Activated CD4-positive, alpha-beta T cell treated with anti-CD3 and anti-CD28 coated beads, Interleukin-2, amount 50 U/mL, for 24 hours (primary cell): ENCODE results near the gene KCNK6.

Source experiments
- DNase-seq, 2 donors: peaks; one replicate each; pipeline ENCODE4 v3.0.0-alpha.2; 2020; ENCODE audit warnings: low read depth in 1 of 2, low spot score in 1 of 2

KCNK6 gene

DNA sequence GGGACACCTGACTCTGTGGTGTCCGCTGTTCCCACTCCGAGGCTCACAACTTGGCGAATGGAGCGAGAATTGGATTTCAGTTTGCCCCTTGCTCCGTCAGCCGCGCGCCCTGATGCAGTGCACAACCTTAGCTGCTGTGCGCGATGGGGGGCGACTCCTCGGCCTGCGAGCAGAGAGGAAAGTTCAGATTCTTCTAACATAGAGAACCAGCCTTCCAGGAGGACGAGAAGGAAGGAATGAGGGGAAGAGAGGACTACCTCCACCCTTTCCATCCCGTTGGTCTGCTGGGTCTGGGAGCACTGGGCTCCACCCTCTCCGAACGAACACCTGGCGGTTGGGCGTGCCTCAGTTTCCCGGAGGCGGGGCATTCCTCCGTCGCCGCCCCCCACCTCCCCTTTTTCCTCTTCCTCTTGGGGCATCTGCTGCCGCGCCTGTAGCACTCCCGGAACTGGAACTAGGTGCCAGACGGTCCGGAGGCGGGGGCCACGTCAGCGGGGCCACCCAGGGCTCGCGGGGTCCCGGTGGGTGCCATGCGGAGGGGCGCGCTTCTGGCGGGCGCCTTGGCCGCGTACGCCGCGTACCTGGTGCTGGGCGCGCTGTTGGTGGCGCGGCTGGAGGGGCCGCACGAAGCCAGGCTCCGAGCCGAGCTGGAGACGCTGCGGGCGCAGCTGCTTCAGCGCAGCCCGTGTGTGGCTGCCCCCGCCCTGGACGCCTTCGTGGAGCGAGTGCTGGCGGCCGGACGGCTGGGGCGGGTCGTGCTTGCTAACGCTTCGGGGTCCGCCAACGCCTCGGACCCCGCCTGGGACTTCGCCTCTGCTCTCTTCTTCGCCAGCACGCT is at the start of gene KCNK6:
Gene KCNK6 (plus strand): TSS at position 425 of the 838 bp plus-strand sequence. CDS start 106 bp downstream, at position 531.
- peak; percentile 20 to 39 for DNase-seq

DNA sequence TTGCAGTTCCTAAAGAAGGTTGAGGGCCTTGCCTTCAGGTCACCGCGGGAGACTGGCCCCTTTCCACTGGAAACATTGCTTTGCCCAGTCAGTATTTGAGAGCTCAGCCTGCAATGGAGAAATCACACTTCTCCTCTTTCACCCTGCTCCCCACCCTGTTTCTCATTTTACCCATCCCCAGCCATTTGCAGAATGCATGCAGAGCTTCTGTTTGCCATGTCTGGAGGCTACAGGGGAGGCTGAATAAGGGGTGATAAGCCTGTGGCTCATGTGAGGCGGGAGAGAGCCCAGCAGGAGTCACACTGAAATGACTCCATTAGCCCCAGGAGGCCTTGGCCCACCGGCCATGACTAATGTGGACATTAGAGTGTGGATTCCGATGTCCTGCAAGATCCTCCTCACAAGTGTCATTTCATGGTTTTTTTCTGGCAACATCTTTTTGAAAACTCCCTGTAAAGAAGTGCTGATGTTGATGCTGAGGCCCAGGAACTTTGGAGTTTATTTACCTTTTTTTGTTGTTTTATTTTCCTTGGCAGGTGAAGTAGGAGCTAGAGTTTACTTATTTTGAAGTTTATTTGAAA is 49.0 kb upstream of the KCNK6 start:
- no peak for DNase-seq

DNA sequence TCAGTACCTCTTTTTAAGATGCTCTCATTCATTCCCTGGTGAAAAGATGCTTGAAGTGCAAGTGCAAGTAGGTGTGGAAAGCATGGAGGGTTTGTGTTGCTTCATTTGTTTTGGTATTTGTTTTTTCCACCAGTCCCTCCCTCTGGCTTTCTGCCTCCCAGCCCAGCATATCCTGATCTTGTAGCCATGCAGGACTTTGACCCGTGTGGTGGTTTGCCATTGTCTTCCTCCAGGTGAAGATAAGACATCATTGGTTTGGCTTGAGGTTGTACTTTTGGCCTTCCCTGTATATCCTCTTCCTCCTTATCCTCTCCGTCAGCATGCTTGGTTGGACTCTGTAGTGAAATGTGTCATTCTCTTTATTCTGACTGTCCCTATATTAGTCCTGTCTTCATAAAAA is 46.1 kb upstream of the KCNK6 start:
- no peak for DNase-seq

DNA sequence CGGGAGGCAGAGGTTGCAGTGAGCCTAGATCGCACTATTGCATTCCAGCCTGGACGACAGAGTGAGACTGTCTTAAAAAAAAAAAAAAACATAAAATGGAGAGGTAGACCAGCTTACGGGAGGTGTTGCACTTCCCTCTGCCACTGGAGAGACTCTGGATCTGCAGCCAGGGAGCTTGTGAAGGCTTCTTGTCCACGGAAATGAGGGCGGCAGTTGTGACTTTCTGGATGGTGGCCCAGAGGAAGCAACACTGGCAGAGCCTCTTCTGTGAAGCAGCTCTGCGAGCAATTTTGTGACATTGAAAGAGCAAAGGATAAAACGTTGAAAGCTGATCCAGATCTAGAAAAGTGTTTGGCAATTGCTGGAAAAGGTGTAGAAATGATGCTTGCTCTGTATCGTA is 44.9 kb upstream of the KCNK6 start:
- DNase-seq, result no peak

DNA sequence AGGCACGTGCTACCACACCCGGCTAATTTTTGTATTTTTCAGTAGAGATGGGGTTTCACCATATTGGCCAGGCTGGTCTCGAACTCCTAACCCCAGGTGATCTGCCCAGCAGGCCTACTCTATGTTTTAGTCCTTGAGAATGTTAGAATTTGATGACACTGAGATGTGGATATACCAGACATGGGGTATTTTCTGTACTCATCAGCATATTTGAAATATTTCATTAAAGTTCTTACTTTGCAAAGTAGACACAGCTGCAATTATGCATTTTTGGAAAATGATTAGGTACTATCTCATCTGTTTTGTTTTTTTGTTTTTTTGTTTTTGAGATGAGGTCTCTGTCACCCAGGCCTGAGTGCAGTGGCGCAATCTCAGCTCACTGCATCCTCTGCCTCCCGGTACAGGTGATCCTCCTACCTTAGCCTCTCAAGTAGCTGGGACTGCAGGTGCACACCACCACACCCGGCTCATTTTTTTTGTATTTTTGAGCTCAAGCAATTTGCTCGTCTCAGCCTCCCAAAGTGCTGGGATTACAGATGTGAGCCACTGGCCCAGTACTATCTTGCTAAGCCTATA is 42.6 kb upstream of the KCNK6 start:
- no peak for DNase-seq

DNA sequence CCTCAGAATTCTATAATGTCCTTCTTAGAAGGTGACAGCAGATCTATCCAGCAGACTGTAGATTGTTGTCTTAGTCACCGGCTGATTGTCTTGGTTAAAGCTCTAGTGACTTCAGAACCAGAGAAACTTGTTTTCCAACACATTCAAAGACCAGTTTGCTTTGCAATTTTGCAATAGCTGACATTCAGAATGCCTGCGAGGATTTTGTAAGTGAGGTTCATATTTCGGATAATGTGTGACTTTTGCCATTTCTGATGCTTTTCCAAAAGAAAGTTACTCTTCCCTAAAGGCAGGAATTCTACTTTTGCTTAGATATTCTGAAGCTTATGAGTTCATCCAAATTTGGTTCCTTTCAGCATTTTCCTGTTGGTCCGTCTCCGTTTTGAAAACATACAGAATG is 42.1 kb upstream of the KCNK6 start:
- no peak for DNase-seq

DNA sequence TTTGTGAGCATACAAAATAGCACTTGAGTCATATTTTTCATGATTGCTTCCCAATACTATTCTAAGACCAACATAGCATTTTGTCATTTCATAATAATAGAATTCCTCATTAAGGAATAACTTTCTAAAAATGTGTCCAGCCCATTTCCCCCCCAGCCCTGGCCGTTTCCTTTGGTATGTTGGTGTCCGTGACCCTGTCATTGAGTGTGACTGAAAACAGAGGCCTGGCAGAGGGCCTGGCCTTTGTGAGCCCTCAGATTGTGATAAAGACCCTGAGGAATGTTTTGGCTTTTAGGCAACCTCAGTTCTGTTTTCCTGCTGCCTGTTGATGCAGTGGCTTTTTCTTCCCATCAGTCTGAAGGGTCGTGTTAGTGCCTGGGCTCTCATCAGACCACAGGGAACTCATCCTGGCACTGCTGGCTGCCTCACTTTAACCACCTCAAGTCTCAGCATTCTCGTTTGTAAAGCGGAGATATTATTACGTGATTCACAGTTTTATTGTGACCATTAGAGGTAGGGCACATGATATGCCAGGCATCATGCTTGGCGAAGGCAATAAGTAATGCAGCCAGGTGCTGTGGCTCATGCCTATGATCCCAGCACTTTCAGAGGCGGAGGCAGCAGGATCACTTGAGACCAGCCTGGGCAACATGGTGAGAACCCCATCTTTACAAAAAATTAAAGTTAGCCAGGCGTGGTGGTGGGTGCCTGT is 41.5 kb upstream of the KCNK6 start:
- no peak for DNase-seq

DNA sequence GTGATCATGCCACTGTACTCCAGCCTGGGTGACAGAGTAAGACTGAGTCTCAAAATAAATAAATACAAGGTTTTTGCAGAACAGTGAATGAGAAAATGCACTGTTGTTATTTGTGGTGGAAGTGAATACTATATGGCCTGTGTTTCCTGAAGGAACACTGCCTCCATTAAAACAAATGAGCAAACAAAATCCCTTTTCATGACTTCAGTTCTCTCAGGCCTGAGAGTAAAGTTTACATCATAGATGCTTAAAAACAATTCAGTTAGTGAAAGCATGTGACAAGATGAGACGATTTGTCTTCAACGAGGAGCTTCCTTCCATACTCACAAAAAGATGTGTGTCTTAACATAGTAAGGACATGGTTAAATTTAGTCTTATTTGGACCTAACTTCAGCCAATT is 40.9 kb upstream of the KCNK6 start:
- no peak for DNase-seq

DNA sequence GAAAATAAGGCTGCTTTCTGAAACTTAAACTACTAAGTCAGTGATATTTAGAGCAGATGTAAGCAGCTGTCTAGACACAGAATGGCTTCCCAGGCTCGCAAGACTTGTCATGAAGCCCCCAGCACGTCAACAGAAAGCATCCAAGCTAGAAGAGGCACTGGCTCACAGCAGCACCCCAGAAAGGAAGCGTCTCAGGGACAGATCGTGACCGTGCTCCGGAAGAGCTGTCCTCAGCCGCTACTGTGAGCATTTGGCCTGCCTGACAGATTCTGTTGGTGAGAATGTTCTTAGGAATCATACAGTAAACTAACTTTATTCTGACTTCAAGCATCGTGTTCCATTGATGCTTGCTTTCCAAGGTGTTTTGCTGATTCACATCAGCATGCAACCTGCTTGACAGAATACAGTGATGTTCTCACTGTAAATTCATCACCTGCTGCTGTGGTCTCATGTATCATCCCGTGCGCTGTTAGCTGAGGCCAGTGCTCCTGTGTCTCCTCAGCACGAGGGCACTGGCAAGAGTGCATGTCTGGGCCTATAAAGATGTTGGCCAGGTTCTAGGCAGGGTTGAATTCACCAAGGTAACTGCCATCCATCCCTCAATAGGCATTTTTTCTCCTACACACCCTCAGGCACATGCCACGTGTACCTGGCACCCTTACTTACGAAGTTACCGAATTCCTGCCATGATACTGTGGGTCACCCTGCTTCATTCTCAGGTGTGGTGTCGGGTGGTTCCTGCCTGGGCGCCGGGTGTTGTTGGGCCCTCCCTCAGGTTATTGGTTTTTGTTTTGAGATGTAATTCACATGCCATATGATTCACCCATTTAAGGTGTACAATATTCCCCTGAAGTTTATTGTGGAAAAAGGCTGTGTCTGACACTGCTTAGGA is 39.4 kb upstream of the KCNK6 start:
- DNase-seq, result no peak

DNA sequence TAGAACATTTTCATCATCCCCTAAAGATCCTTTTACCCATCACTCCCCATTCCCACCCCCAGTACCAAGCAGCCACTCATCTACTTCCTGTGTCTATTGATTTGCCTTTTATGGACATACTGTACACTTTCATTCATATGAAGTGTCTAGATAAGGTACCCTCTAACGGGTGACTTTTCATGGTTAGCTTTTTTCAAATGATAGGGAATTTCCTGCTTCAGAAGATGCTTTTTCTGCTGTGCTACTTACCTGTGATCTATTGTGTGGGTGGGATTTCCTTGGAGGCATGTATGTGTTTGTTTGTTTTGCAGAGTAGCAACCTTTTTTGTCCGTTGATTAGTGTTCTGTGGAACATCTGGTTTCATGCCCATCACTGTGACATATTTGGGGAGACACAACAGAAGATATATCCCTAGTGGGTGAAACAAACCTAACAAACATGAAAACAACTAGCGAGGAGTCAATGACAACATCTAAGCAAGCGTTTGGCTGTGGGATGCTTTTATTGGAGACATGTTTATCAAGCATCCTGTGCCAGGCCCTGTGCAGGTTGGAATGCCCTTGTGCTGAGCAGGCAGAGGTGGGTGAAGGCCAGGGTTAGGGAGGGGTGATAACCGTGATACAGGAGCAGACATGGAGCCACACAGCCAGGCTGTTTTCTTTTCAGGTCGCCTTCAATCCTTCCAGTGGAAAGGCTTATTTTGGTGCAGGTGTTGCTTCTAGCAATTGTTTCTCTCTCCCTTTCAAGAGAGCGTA is 37.7 kb upstream of the KCNK6 start:
- no peak for DNase-seq

DNA sequence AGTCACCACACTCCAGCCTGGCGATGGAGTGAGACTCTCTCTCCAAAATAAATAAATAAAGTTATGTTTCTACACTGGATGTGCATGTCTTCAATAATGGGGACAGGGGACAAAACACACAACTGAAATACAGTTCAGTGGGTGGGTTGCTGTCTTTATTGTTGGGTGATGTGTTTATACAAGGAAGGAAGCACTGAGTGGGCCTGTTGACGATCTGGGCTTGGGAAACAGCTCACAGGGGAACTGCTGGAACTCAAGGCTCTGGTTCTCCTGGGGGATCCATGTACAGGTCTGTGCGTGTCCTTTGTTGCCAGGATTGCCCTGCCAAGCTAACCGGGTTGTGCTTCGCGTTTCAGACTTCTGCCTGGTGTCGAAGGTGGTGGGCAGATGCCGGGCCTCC is 36.4 kb upstream of the KCNK6 start:
- no peak for DNase-seq

DNA sequence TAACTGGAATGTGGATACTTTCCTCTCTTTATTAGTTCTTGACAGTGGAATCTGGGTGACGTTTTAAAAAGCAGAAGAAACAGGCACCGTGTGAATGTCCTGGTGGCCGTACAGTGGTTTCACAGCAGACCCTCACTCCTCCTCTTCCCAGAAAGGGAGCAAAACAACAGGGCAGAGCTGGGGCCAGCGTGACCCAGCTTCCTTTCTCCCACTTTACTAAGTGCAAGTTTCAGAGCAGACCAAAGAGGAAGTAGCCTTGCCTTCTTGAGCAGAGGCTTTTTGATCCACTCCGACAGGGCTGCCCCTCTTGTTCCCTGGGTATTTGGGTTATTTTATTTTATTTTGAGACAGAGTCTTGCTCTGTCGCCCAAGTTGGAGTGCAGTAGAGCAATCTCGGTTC is 35.2 kb upstream of the KCNK6 start:
- DNase-seq, result no peak

DNA sequence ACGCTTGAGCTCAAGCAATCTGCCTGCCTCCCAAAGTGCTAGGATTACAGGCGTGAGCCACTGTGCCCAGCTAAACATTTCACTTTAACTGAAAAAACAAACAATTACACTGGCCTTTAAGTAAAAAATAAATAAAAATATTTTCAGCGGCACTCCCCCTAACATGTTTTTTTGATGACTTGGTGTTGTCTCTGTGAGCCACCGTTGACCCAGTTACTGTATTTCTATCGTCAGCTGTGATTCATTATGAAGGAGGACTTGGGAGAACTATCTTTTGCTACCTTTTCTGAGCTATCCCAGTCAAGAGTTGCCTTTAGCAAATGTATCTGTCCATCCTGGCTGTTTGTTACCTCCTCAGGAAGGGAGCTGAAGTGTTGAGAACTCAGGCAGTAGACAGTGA is 34.1 kb upstream of the KCNK6 start:
- no peak for DNase-seq

DNA sequence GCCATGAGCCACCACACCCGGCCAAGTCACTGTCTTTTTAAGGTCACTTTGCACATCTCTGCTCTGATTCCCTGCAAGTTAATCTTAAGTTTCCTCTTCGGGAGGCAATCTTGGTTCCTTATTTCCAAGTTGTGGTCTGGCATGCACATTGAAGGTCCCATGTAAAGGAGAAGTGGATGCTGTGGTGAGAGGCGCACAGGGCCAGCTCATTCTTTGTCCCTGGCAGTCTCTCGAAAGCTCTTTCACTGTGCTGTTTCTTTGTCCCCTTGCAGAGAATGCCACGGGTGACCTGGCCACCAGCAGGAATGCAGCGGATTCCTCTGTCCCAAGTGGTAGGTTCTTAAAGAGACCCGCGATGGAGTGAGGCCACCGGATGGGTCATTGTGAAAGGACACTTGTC is 32.0 kb upstream of the KCNK6 start:
- DNase-seq, result no peak

DNA sequence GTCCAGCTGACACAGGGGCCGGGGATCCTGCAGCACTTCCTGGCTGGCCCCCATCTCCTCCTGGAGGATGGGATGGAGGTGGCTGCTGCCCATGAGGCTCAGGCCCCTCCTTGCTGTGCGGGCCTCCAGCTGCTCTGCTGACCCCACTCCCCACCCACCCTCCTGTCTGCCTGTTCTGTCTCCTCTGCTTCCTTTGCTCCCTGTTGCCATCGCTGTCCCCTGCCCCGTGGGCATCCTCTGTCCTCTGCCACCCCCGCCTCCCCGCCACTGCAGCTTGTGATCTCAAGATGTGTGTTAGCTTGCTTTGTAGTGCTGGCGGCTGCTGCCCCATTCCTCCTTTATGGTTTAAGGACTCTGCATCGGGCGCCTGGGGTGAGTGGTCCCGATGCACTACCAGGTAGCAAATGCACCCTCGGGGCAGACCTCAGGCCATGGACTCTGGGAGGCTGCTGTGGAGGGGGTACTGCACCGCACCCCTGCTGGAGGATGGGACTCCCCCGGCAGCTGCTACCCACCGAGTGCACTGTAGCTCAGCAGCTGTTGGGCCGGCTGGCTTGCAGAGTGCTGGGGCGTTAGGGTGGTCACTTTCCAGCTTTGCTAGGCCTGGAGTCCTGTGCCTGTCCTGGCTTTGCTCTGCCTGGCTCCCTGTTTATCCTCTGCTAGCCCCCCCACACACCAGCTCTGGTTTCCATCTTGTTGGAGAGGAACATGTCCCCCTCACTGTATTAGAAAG is 31.4 kb upstream of the KCNK6 start:
- no peak for DNase-seq

DNA sequence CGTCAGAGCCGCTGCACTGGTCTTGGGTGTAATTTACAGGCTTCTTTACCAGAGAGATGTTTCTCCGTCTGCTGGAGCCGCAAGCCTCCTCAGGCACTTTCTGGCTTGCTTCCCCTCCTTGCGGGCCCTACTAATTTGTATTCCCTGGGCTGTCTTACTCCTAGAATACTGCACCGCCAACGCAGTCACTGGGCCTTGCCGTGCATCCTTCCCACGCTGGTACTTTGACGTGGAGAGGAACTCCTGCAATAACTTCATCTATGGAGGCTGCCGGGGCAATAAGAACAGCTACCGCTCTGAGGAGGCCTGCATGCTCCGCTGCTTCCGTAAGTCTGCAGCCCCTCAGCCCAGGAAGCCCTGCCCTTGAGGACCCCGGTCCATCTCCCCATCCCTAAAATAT is 29.7 kb upstream of the KCNK6 start:
- no peak for DNase-seq

DNA sequence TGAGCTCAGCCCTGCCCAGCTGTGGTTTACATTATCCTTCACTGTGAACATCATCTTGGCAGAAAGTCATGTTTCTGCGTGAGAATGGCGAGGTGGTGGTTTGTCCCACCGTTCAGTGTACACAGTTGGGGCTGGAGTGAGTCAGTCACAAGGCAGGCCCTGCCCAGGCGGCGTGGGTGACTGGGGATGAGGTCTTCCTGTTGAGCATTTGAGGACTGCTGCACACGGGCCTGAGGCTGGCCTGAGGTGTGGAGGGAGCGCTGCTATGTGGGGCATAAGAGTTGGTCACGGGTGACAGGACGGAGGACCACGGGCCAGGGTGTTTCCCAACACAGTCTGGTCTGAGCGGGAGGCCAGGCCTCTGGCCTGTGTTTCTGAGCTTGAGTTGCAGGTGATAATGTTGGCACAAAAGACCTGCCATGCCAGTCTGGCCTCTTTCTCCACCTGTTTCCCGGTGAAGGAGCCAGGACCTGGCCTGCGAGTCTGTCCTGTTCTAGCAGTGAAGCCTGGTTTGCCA is 29.0 kb upstream of the KCNK6 start:
- no peak for DNase-seq

DNA sequence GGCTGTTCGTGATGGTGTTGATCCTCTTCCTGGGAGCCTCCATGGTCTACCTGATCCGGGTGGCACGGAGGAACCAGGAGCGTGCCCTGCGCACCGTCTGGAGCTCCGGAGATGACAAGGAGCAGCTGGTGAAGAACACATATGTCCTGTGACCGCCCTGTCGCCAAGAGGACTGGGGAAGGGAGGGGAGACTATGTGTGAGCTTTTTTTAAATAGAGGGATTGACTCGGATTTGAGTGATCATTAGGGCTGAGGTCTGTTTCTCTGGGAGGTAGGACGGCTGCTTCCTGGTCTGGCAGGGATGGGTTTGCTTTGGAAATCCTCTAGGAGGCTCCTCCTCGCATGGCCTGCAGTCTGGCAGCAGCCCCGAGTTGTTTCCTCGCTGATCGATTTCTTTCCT is 27.8 kb upstream of the KCNK6 start:
- DNase-seq, result no peak

DNA sequence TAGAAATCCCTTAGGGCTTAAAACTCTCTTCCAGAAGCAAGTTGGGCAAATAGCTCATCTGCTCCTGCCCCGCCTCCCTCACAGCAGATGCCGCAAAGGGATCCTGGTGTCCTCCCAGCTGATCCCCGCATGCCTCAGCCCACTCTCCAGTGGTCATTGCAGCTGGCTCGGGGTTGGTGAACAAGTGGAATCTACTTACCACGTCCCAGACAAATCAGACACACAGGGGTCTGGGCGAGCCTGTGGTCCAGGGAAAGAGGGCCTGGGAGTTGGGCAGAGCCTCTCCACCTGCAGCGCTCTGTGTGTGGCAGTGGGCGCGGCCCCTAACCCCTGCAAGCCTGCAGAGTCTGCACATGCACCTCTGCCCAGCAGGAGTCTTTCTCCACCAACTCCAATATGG is 26.4 kb upstream of the KCNK6 start:
- DNase-seq, result no peak
